A549 treated with Hydrocortisone at 1 μM for 4 hours (cell line): Measurements from ENCODE around the gene TTC31. TPM values are rescaled to one million over a fixed set of nuclear protein-coding genes. Genes with fewer than 3 reads are reported as not detected.

Source experiments
- total RNA-seq: library from RNA; stranded (reverse); fragments of 200-300 nt; extraction: Qiagen RNA extraction; gene quantifications from 5 replicates; pipeline ENCODE4 v1.2.3, GENCODE V29; 2022

Gene TTC31
- total RNA-seq = 14.4 to 17.7 TPM (median 16.2 TPM) in 5 replicates

GRCh38 chr2:74482801-74483674, at the start of gene TTC31, which contains the start of gene CCDC142:
TSS of gene TTC31 (plus strand) at chr2:74483081. CDS start at chr2:74483096, 15 bp downstream.
TSS of gene CCDC142 (minus strand) at chr2:74482998. CDS start at chr2:74482837, 161 bp downstream.

GRCh38 chr2:74441690-74442482, 41.0 kb upstream of the TTC31 start, which contains the start of gene RTKN:
TSS of gene RTKN (minus strand) at chr2:74441937. CDS start at chr2:74441816, 121 bp downstream.

GRCh38 chr2:74454654-74455511, 28.0 kb upstream of the TTC31 start, which contains the start of gene INO80B:
TSS of gene INO80B (plus strand) at chr2:74455087. CDS start at chr2:74455117, 30 bp downstream.

GRCh38 chr2:74458132-74458937, 24.5 kb upstream of the TTC31 start, which contains the start of gene WBP1:
TSS of gene WBP1 (plus strand) at chr2:74458438. CDS start at chr2:74458603, 165 bp downstream.

GRCh38 chr2:74472086-74472944, 10.6 kb upstream of the TTC31 start, which contains the start of gene MRPL53:
TSS of gene MRPL53 (minus strand) at chr2:74472680. CDS start at chr2:74472660, 20 bp downstream.

GRCh38 chr2:74499267-74499939, 16.5 kb downstream of the TTC31 start, which contains the start of gene LBX2:
TSS of gene LBX2 (minus strand) at chr2:74499603. CDS start at chr2:74499537, 66 bp downstream.

GRCh38 chr2:74507145-74507925, 24.5 kb downstream of the TTC31 start, which contains the start of gene PCGF1:
TSS of gene PCGF1 (minus strand) at chr2:74507695. CDS start at chr2:74507668, 27 bp downstream.

GRCh38 chr2:74514368-74515270, 31.7 kb downstream of the TTC31 start, which contains the start of gene TLX2:
TSS of gene TLX2 (plus strand) at chr2:74514450. CDS start at chr2:74514807, 357 bp downstream.

GRCh38 chr2:74525717-74526648, 43.1 kb downstream of the TTC31 start, which contains the start of gene DQX1:
TSS of gene DQX1 (minus strand) at chr2:74526231. CDS start at chr2:74525729, 502 bp downstream.

GRCh38 chr2:74529357-74530238, 46.7 kb downstream of the TTC31 start, which contains the start of the genes AUP1 and HTRA2:
TSS of gene AUP1 (minus strand) at chr2:74529706. CDS start at chr2:74529629, 77 bp downstream.
TSS of gene HTRA2 (plus strand) at chr2:74529933. CDS start at chr2:74530007, 74 bp downstream.

